Measurements from ENCODE around the gene RBMS3.

The RBMS3 gene

DNA sequence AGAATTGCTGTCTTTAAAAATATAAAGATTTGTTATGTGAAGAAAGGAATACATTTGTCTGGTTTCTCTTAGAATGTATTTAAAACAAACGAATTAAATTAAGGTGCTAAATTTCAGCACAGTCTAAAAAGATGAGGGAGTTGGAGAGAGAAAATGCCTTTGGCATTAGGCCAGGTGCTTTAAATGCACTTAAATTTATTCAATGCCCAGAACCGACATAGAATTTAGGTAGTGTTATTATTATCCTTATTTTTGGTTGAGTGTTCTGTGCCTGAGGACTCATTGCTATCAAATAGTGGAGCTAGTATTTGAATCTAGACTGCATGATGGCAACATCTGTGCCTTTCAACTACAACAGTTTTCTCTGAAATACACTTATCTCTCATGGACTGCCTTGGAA lies 287.5 kb downstream of the RBMS3 start:
- DNase-seq (ENCODE audit: low read depth, low spot score) = no peak

DNA sequence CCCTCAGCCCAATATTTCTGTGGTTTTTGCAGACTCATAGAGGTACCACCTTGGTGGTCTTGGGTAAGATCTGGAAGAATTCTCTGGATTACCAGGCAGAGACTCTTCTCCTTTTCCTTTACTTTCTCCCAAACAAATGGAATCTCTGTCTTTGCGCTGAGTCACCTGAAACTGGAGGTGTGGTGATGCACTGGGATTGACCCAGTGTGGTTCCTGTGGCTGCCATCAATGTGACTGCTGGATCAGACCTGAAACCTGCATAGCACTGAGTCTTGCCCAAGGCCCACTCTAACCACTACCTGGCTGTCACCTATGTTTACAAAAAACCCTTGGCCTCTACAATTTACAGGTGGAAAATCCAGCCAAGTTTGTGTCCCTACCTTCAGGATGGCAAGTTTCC lies 295.3 kb downstream of the RBMS3 start:
- no peak for DNase-seq (ENCODE audit: low read depth, low spot score)

DNA sequence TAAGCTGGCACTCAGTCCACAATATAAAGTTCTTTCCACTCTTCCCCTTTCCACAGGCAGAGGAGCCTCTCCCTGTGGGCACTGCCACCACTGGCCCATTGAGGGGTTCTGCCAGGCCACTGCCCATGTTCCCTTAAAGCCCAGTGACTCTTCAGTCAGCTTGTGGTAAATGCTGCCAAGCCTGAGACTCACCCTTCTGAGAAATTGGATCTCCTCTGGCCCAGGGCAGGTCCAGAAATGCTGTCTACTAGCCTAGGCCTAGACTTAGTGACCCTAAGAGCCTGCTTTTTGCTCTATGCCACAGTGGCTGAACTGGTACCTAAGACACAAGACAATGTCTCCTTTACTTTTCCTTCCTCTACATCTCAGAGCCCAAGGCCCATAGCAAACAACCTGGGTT lies 295.8 kb downstream of the RBMS3 start:
- no peak for DNase-seq (ENCODE audit: low read depth, low spot score)

DNA sequence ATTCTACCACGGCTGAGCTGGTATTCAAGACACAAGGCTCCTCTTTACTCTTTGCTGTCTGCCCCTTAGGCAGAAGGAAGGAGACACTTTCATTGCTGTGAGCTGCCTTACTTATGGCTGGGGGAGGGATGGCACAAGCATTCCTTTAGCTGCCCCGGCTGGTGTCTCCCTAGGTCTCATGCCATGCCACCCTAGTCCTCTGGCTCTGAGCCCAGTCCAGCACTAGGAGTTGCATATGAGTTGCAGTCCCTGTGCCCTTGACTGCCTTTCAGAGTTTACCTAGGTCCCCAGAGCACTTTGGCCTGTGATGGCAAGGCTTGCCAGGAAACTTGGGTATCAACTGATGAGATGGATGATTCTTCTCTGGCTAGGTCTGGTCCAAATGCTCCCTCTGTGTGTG lies 296.4 kb downstream of the RBMS3 start:
- no peak for DNase-seq (ENCODE audit: low read depth, low spot score)

DNA sequence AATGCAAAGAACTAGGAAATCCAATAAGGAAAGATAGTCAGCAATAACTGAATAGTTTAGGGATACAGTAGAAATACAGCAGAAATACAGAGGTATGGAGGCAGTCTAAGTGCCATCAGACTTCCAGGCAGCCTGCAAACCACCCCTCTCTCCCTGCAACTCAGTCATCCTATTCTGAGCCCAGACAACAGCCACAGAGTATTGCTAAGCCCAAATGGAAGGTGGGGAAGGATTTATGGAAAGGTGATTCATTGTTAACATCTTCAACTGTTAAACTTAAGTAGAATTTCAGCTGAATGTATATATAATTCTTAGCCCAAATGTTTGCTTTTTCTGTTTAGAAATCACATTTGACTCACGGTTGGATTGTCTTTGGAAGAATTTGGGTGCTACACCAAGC lies 300.4 kb downstream of the RBMS3 start:
- DNase-seq (ENCODE audit: low read depth, low spot score) = no peak

DNA sequence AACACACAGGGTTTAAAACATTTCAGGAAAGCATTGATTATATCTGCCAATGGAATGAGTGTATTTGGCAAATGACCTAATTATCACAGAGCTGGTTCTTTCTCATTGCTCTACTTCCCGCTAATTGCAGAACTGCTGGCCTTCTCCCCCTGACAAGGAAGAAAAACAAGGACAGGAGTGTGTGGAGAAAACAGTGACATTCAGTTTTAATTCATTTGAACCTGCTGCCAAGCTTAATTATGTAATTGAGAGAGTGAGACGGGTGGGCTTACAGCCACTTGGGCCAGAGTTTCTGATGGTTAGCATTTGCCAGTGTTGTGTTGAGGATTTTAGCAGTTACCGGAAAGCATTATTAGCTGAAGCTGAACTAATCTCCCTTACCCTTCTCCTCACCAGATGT lies 301.4 kb downstream of the RBMS3 start:
- DNase-seq (ENCODE audit: low read depth, low spot score) = no peak

DNA sequence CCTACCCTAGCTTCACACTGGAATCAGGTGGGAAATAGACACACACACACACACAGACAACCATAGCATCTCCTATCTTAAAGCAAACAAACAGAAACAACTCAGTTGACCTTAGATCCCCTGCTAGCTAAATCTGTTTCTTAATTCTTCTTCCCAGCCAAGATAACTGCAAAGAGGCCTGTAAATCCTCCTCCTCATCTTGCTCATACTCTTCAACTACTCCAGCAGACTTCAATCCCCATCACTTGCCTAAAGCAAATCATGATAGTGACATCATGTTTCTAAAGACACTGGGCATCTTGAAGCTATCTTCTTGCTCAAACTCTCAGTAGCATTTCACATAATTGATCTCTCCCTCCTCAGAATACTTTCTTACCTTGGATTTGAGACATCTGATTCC lies 303.0 kb downstream of the RBMS3 start:
- DNase-seq (ENCODE audit: low read depth, low spot score) = no peak

DNA sequence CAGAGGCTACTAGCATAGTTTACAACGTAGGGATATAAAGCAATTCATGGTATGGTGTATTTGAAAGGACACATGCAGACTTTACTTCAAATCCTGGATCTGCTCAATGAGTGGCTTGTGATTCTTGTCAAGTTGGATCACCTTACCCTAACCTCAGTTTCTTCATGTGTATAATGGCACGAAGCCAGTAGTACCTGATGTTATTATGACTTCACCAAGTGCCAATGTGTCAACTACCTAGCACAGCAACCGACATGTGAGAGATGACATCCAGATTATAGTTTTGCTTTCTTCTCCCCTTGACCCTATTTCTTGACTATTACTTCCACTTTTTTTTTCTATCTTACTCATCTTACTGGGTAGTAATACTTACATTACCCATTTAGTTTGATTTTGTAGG lies 304.5 kb downstream of the RBMS3 start:
- DNase-seq (ENCODE audit: low read depth, low spot score) = no peak

DNA sequence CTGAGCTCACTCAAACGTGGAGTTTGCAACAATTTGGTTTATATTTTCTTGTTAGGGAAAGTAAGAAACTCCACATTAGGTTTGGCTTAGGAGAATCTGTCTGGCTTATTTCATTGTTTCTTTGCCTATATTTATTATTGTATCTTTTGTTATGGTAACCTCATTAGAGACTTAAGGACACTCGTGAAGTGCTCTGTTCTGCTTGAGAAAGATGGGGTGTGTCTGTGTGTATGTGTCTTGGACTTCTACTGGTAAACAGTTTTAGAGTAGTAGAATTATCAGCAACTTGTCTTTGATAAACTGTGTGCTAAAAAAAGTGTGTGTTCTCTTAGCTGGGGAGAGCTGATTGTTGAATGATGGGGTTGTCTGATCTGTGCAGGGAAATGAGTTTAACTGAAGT lies 306.5 kb downstream of the RBMS3 start:
- no peak for DNase-seq (ENCODE audit: low read depth, low spot score)

DNA sequence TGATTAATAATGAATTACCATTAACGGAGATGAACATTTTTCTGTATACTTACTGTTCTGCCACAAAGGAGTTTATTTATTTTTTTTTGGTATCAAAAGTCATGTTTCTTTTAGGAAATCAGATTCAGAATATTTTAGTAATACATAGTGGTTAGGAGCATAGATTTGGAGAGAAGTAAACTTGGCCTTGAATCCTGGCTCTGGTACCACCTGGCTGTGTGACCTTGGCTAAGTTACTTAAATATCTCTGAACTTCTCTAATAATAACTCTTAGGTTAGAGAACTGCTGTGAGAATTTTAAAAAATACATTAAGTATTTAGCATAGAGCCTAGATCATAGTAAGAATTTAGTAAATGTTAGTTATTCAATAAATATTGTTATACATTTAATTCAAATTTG lies 309.1 kb downstream of the RBMS3 start:
- no peak for DNase-seq (ENCODE audit: low read depth, low spot score)

DNA sequence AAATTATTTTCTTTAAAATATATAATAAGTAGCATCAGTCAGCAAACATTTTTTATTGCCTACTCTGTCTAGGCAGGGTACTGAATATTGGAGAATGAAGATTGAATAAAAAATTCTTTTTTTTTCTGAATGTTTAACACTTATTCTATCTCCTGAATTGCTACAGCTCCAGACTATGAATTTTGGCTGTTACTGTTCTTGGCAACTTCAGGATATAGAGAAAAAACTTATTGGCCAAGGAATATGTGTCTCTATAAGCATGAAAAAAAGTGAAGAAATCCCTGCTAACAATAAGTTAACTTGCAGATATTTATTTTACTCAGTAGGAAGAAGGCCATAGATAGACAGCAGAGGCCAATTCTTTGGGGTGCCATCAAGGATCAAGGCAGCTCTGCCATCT lies 309.6 kb downstream of the RBMS3 start:
- no peak for DNase-seq (ENCODE audit: low read depth, low spot score)

DNA sequence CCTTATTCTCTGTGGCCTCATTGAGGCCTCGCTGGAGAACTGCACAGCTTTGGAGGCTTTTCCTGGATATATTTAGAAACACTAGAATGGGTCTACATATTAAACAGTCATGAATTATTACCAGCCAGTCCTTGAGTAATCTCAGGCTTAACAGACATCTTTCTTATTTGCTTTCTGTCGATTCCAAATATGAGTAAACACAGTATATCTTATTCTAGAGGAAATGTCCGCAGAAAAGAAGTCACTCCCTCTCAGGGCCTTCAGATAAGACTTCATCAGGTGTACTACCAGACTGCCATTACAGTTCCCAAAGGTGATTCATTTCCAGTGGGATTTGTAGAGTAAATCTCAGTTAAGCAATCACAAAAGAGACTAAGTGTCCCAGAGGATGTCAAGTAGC lies 310.7 kb downstream of the RBMS3 start:
- DNase-seq (ENCODE audit: low read depth, low spot score) = no peak

DNA sequence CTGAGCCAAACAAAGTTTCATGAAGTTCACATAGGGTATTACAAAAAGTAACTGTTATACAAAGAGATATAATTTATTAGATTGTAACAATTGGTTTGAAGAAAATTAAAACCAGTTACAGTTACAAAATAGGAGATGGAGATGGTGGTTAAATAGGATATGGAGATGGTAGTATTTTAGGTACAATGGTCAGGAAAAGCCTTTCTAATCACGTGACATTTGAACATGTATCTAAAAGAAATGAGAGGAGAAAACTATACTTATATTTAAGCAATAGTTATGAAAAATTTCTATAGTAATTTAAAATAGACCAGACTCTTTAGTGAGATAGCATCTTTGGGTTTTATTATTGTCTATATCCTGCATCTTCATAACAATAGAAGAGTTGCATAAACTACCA lies 312.9 kb downstream of the RBMS3 start:
- DNase-seq (ENCODE audit: low read depth, low spot score) = no peak

DNA sequence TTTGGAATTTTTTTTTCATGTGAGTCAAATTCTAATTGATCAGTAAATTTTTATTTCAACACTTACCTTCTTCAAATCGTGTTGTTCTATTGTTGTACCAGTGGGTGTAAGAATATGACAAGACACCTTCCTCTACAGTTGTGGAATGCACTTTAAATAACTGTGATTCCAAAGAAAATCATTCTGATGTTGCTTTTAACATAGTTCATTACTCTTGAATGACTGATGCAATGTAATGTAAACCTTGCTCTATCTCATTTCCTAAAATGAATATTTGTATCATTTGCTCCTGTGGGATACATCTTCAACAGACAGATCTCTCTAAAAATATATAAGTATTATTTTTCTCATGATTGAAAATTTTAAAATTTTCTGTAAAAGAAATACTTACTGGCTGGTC lies 313.4 kb downstream of the RBMS3 start:
- no peak for DNase-seq (ENCODE audit: low read depth, low spot score)

DNA sequence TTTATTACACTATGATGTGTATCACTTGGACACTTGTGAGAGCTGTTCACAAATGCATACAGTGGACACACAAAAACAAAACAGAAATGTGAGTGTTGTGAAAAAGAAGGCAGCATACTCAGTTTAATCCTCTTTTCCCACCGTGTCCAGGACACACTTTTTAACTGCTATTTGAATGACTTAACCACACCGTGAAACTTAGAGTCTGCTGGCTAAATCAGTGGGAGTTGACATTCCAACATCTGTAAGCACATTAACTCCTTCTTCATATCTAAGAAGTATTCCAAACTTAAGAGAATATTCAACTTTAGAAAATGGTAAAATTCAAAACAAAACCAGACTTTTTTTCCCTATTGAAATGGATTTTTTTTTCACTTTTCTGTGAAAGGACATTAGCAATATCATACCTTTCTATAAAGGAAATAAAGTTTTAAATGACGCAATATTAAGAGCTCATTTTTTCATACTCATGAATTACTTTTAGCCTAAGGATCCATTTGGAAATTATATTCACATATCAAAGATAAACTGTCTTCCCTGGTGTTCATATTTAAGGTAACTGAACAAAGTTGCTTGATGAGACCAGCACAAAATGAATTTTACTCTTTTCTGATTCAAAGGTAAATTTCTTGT lies 316.6 kb downstream of the RBMS3 start:
- no peak for DNase-seq (ENCODE audit: low read depth, low spot score)

DNA sequence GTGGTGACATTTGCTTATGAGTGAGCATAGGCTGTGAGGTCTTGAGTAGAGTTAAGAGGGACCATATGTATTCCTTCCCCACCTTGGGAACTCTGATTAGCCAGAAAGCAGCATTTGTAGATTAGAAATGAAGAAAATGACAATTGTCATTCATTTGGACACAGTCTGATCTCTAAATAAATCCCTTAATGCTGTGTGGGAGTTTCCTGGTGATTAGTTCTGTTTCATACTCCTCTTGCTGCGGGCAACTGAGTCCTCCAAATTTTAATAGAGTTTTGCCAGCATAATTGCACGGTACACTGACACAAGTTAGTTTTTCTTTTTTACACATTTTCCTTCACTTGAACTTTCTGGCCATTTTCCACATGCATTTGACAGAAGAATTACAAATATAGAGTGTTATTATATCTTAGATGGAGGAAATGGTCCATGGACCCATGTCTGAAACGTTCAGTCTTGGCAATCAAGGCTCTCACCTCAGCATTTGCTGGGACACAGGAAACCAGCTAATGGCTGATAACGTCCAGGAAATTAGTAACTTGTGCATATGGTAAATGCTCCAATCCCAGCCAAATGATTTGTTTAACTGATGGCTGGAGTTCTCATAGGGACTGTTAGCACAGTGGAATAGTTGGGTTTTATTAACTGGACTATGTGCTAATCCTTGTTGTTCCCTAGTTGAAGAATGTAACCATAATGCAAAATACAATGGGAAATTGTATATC lies 321.2 kb downstream of the RBMS3 start:
- DNase-seq (ENCODE audit: low read depth, low spot score) = no peak

DNA sequence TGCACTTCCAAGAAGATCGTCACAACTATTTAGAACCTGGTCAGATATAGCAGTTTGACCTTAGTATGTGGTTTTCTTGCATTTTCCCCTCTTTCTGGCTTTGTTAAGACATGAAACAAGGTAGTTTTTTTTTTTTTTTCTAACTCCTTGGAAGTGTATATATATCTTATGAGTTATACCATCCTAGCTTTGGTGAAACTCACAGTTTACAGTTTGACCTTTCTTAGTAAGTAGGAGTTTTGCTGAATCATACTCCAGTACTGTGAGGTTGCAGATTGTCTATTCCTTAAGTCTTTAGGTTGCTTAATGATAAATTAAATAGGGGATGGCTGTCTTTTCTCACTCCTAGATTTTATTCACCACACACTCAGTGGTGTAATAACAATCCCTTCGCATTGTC lies 325.0 kb downstream of the RBMS3 start:
- DNase-seq (ENCODE audit: low read depth, low spot score) = no peak

DNA sequence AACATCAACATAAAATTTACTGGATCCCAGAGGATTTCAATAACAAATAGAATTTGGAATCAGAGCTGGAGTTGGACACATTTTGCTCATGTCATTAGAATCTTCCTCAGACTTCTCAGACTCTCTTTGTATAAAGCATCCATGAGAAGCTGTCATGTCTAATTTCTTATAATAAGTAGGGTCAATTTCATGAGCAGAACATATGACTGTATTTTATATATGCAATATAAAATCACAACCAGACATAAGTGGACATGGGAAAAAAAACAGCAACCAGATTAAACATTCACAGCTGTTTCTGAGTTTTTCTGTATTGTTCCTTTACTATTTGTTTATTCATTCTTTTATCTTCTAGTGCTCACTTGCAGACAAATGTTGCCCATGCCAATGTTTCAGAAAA lies 325.5 kb downstream of the RBMS3 start:
- no peak for DNase-seq (ENCODE audit: low read depth, low spot score)

DNA sequence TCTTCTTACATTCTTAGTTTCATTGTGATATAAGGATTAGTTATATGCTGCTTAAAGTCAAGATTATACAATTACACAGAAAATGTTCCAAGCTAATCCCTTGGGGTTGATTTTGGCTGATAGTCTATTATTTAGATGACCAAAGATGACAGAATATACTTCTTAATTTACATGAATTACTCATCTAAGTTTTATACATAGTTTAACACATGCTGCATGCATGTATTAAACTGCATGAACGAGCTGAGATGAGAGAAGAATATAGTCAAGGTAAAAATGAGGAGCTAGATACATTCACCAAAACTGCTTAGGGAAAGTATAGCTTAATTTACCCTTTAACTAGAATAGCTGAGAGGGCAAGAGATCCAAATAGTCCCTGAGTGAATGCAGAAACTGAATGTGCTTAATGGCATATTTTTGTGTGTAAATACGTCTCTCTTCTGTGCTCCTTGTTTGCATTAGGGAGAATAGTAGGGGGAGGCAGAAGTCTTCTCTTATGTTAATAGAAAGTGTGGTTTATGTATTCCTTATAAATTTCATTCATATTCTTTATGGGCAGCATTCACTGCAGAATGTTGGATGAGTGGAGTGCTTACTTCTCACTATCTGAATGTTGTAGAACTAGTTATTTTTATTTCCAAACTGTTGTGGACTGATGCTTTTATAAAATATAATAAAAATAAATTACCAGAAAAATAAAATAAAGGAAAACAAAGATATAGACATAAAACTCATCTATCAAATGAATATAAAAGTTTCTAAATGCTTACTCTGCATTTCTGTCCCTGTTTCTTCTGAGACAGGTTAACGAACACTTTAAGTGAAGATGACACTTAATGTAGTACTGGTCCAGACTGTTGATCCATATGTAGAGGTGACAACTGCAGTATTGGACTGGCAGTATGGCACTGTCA lies 327.8 kb downstream of the RBMS3 start:
- DNase-seq (ENCODE audit: low read depth, low spot score) = no peak

DNA sequence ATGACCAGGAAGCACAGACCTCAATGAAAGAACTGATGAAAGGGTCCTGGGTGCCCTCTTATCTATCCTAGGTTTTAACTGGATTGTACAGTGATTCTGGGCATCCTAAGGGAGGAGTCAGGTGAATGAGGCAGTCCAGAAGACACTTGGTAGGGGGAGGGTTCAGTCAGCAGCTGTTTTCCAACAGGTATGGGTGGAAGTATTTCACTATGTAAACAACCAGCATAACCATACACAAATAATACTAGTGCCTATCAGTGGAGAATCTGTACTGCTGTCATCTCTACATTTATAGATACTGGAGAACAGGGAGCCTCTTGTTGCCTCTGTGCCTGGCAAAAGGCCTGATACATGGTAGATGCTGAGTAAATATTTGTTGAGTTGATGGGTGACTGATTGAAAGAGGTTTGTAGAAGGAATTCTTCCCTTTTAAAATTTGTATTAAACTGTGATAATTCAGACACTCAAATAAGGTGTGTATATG lies 328.5 kb downstream of the RBMS3 start:
- no peak for DNase-seq (ENCODE audit: low read depth, low spot score)

DNA sequence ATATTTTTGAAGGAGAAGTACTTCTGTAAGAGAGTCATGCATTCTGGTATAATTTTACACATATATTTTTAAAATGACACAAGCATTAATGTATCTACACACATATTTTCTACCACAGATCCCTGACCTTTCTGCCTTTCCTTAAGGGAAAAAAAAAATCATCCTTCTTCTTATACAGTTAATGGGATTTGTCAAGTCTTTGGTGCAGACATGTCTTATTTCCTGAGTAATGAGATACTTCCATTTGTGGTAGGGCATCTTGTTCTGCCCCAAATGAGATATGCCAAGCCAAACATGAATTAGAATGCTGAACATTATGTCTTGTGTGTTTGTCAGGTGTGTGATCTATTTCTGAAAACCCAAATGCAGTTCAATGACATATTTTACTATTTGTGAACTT lies 329.9 kb downstream of the RBMS3 start:
- no peak for DNase-seq (ENCODE audit: low read depth, low spot score)

DNA sequence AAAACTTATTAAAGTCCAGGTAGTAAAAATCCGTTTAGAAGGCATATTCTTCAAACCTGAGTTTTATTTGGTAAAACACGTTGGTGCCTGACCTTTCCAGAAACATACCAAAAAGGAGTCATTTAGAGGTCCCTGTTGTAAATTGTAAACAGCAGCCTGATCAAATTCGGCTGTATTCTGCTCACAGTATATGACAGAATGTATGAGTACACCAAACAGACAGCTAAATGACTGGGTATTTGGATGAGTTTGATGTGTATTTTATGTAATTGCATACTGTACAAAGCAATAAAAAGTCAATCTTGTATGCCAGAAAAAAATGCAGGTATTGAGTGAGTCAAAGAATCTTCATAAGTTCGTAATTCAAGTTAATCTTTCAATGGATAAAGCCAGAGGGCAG lies 330.4 kb downstream of the RBMS3 start:
- no peak for DNase-seq (ENCODE audit: low read depth, low spot score)

DNA sequence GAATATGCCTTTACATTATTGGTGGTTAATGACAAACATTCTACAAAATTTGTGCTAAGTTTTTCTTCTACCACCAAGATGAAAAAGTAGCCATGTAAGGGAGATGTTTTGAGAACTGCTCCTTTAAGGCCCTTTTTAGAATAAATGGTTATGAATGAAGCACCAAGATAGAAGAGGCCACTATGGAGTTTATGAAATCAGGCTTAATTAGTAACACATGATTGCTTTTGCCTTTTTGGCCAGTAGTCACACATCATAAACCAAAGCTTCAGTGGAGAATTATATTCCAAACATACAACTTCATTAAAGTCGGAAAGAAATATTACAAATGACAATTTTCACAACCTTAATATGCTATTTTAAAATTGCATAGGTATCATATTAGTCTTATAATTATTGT lies 331.7 kb downstream of the RBMS3 start:
- DNase-seq (ENCODE audit: low read depth, low spot score) = no peak
